ENCODE measurements around the gene DCAF6.
"Not testable (repeated sequence)": the region's sequence is repeated elsewhere in the genome, so short reads cannot be mapped to it uniquely, and the experiment has no call there.

Gene DCAF6

GRCh38 chr1:167936068-167936929, at the start of gene DCAF6:
Gene DCAF6 (plus strand): TSS chr1:167936683. CDS start chr1:167936912, 229 bp downstream.
- peak; percentile 91 for DNase-seq (ENCODE audit: low spot score)

- not testable (repeated sequence) for DNase-seq (ENCODE audit: low spot score)
These were observed 49.3 kb upstream of the DCAF6 start for GRCh38 chr1:167887187-167887586.

GRCh38 chr1:167890400-167890799, 46.1 kb upstream of the DCAF6 start:
- DNase-seq (ENCODE audit: low spot score) = no peak

- no peak for DNase-seq (ENCODE audit: low spot score)
These were observed 42.7 kb upstream of the DCAF6 start for GRCh38 chr1:167893798-167894197.

- no peak for DNase-seq (ENCODE audit: low spot score)
These were observed 37.8 kb upstream of the DCAF6 start for GRCh38 chr1:167898578-167899222.

- no peak for DNase-seq (ENCODE audit: low spot score)
These were observed 37.2 kb upstream of the DCAF6 start for GRCh38 chr1:167899253-167899681.

- no peak for DNase-seq (ENCODE audit: low spot score)
These were observed 35.6 kb upstream of the DCAF6 start for GRCh38 chr1:167900907-167901306.

GRCh38 chr1:167904652-167905130, 31.8 kb upstream of the DCAF6 start:
- no peak for DNase-seq (ENCODE audit: low spot score)

- no peak for DNase-seq (ENCODE audit: low spot score)
These were observed 31.3 kb upstream of the DCAF6 start for GRCh38 chr1:167905182-167905581.

GRCh38 chr1:167905671-167906070, 30.8 kb upstream of the DCAF6 start:
- DNase-seq (ENCODE audit: low spot score) = no peak

- DNase-seq (ENCODE audit: low spot score) = no peak
These were observed 26.7 kb upstream of the DCAF6 start for GRCh38 chr1:167909691-167910180.

- DNase-seq (ENCODE audit: low spot score) = no peak
These were observed 26.0 kb upstream of the DCAF6 start for GRCh38 chr1:167910530-167910929.

GRCh38 chr1:167911413-167911812, 25.1 kb upstream of the DCAF6 start:
- no peak for DNase-seq (ENCODE audit: low spot score)

- no peak for DNase-seq (ENCODE audit: low spot score)
These were observed 24.2 kb upstream of the DCAF6 start for GRCh38 chr1:167912294-167912693.

- DNase-seq (ENCODE audit: low spot score) = no peak
These were observed 22.5 kb upstream of the DCAF6 start, which contains the start of gene ADCY10 for GRCh38 chr1:167913895-167914496. Gene ADCY10 (minus strand): TSS chr1:167914134. CDS start chr1:167905140, 8,994 bp downstream.

GRCh38 chr1:167915569-167915968, 20.9 kb upstream of the DCAF6 start:
- no peak for DNase-seq (ENCODE audit: low spot score)

- no peak for DNase-seq (ENCODE audit: low spot score)
These were observed 19.5 kb upstream of the DCAF6 start for GRCh38 chr1:167916766-167917511.

GRCh38 chr1:167922023-167922422, 14.5 kb upstream of the DCAF6 start:
- DNase-seq (ENCODE audit: low spot score) = no peak

- no peak for DNase-seq (ENCODE audit: low spot score)
These were observed 13.8 kb upstream of the DCAF6 start for GRCh38 chr1:167922611-167923074.

- no peak for DNase-seq (ENCODE audit: low spot score)
These were observed 13.0 kb upstream of the DCAF6 start for GRCh38 chr1:167923324-167924056.

- DNase-seq (ENCODE audit: low spot score) = no peak
These were observed 12.4 kb upstream of the DCAF6 start for GRCh38 chr1:167924102-167924501.
